Epithelial cell of proximal tubule (primary cell): ENCODE results near the gene BBLN. TPM values are rescaled to one million over a fixed set of nuclear protein-coding genes. Genes with fewer than 3 reads are reported as not detected.

Source experiments
- DNase-seq: peaks from one replicate; pipeline ENCODE4 v3.0.0-alpha.2; 2011; ENCODE audit warnings: low read depth
- H3K4me3 ChIP-seq: 2 replicates; pipeline ENCODE4 v1.5.1; 2011; ENCODE audit warnings: low read depth, mild to moderate bottlenecking, low read length
- total RNA-seq: library from RNA; depleted of rRNA; stranded (reverse); fragments of >200 nt; gene quantifications from 2 replicates; pipeline ENCODE4 v1.2.3, GENCODE V29; 2015
- TF ChIP-seq, protein P1 (sequence below): conservative IDR thresholded peaks from 2 replicates; pipeline ENCODE4 v1.5.1; 2012; ENCODE audit warnings: low read depth, mild to moderate bottlenecking, low read length

The BBLN gene
- total RNA-seq, 1 donor from 2014 or later, result 269 TPM

DNA sequence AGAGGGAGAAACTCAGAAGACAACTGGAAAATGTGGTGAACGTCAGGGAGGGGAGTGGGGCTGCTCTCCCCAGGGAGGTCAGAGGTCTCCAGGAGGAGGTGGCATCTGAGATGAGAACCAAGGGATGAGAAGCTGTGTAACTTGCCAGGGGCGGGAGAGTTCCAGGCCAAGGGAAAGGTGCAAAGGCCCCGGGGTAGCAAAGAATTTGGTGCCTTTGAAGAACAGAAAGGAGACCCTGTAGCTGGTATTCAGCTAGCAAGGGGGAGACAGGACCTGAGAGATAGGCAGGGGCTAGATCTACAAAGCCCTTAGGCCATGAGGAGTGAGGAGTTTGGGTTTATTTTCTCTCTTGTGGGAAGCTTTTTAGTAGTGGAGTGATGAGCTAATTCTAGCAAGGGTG lies 46.4 kb downstream of the BBLN start:
- TF ChIP-seq, protein P1, sequence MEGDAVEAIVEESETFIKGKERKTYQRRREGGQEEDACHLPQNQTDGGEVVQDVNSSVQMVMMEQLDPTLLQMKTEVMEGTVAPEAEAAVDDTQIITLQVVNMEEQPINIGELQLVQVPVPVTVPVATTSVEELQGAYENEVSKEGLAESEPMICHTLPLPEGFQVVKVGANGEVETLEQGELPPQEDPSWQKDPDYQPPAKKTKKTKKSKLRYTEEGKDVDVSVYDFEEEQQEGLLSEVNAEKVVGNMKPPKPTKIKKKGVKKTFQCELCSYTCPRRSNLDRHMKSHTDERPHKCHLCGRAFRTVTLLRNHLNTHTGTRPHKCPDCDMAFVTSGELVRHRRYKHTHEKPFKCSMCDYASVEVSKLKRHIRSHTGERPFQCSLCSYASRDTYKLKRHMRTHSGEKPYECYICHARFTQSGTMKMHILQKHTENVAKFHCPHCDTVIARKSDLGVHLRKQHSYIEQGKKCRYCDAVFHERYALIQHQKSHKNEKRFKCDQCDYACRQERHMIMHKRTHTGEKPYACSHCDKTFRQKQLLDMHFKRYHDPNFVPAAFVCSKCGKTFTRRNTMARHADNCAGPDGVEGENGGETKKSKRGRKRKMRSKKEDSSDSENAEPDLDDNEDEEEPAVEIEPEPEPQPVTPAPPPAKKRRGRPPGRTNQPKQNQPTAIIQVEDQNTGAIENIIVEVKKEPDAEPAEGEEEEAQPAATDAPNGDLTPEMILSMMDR, result no peak
- no peak for DNase-seq
- H3K4me3 ChIP-seq, result no peak overlapping the region

DNA sequence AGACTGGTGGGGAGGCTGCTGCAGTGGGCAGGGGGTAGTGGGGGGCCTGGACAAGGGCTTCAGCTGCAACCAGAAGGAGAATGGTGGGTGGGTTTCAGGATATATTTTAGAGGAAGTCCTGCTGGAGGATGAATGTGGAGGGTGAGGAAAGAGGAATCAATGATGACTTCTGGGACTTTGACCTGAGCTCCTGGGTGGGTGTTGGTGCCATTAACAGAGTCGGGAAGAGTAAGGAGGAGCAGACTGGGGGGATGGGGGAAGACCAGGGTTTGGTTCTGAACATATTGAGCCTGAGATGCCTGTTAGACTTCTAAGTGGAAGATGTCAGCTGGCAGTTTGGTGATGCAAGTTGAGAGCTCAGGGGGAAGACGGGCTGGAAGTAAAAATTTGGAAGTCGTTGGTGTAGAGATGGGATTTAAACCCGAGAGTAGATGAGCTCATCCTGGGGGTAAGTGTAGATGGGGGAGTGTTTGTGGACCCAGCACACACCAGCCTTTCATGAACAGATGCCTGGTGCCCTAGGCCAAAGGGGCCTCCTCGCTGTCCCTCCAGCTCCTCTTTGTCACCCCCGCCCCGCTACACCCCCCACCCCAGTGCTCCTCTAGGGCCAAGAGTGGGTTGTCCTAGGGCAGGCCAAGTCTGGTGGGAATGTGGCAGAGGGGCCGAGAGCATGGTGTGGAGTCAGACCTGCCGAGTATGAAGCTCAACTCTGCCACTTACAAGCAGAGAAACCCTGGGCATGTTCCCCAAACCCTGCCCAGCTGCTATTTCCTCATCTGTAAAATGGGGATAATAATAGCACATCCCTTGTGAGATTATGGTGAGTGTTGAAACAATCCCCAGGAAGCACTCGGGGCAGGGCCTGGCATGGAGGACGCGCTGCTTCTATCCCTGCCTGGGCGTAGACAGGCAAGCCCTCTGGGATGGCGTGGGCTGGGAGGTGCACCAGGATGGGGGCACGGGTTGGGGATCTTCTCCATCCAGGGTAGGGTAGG lies 47.1 kb downstream of the BBLN start:
- TF ChIP-seq, protein P1, result no peak
- DNase-seq, result no peak
- no peak overlapping the region for H3K4me3 ChIP-seq

DNA sequence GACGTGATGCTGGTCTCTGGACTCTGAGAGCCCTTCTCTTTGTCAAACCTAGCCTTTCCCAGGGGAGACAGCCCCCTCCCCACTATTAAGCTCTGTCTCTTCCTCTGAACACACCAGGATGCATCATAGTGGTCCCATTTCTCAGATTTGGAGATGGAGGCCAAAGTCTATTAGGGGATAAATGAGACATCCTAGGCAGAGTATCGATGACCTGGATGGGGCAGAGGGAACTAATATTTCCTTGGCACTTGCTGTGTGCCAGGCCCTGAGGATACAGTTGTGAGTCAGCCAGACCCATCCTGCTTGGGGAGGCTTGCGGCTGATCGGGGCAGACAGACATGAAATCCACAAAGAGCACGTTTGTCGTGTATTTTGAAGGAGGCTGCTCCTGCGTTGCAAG lies 48.3 kb downstream of the BBLN start:
- TF ChIP-seq, protein P1, result no peak
- no peak for DNase-seq

DNA sequence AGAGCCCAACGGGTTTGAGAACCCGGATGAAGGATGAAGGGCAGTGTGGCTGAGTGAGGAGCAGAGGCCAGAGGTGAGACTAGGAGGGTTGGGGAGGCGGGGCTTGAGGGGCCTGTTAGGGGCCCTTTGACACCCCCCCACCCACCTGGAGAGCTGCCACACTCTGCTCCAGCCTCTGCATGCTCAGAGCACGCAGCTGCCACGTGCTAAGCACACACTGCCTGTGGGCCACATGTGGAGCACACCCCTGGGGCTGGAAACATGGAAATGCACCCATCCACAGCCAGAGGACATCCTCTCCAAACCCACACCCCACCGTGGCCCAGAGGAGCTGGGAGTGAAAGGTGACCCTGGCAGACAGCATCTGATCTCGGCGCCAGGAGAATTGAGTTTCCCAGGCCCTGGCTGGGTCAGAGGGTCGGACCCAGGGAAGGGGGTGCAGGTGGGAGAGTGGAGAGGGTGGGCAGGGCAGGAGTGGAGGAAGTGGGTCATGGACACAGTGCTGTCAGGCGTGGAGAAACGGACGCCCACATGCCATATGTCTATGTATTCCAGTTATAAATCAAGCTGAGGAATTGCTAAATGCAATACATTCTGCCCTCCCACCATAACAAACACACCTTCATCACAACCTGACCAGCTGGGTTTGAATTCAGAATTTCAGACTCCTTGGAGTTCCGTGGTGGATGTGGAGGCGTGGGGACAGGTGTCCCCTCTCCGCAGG lies 49.0 kb downstream of the BBLN start:
- no peak for DNase-seq
- H3K4me3 ChIP-seq, result no peak overlapping the region
- TF ChIP-seq, protein P1, result no peak

More for the DNA sequence above, 48.3 kb downstream of the BBLN start:
- no peak overlapping the region for H3K4me3 ChIP-seq

DNA sequence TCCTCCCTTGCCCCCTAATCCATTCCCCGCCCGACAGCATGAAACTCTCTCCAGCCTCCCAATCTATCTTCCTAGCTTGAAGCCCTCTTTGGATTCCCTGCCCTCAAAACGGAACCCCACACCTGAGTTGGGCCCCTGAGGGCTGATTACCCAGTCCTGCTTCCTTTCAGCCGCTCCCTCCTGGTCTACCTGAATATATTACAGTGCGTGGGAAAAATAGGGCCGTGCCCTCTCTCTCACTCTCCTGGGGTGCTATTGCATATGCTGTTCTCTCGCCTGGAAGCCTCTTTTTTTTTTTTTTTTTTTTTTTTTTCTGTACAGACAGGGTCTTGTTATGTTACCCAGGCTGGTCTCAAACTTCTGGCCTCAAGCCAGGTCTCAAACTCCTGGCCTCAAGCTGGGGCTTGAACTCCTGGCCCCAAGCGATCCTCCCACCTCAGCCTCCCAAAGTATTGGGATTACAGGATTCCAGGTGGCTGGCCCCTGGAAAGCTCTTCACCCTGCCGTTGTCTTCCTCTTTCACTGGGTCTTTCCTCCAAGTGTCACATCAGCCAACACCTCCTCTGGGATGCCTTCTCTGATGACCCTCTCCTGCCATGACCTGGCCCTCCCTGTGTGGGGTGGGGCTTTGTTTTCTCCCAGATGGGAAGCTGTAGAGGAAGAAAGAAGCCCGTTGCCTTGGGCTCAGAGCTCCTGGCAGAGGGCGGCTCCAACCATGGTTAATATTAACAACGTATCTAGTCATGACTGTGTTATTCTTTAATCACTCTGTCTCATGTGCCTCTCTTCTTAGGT lies 51.3 kb downstream of the BBLN start:
- no peak overlapping the region for H3K4me3 ChIP-seq
- TF ChIP-seq, protein P1, result no peak
- peak; percentile 55 for DNase-seq

DNA sequence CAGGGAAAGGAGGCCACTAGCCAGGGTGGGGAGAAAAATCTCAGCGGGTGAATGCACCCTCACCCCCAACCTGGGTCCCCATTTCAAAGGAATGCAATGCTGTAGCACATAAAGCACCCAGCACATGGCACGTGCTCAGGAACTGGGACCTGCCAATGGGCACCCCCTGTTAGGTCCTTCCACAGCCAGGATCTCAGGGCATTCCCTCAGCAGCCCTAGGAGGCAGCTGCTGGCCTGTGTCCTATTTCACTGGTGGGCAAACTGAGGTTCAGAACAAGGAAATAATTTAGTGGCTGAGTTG lies 51.9 kb downstream of the BBLN start:
- H3K4me3 ChIP-seq, result no peak overlapping the region
- TF ChIP-seq, protein P1, result no peak
- no peak for DNase-seq

Other genes starting within 250 kb of the BBLN start
- 27.4 and 28.2 TPM in 2 replicates for gene ST6GALNAC4, start 243.2 kb upstream of the BBLN start, total RNA-seq
- gene PIP5KL1, start 229.5 kb upstream of the BBLN start, total RNA-seq, result 0.87 and 6.9 TPM in 2 replicates
- gene DPM2, start 222.4 kb upstream of the BBLN start, total RNA-seq, result 26.2 and 26.5 TPM in 2 replicates
- 3.9 and 5.0 TPM in 2 replicates for gene EEIG1, start 179.3 kb upstream of the BBLN start, total RNA-seq
- 7.0 and 9.0 TPM in 2 replicates for gene NAIF1, start 92.9 kb upstream of the BBLN start, total RNA-seq
- 7.3 and 12.2 TPM in 2 replicates for gene SLC25A25, start 92.0 kb upstream of the BBLN start, total RNA-seq
- gene PTGES2, start 32.5 kb upstream of the BBLN start, total RNA-seq, result 58.5 and 91.0 TPM in 2 replicates
- gene LCN2, start 10.8 kb upstream of the BBLN start, total RNA-seq, result 45.7 and 106 TPM in 2 replicates
- 56.7 and 76.7 TPM in 2 replicates for gene CIZ1, start 31.3 kb downstream of the BBLN start, total RNA-seq
- 2.6 and 16.7 TPM in 2 replicates for gene DNM1, start 43.1 kb downstream of the BBLN start, total RNA-seq
- 35.9 and 41.3 TPM in 2 replicates for gene GOLGA2, start 115.7 kb downstream of the BBLN start, total RNA-seq
- gene SWI5, start 116.0 kb downstream of the BBLN start, total RNA-seq, result 25.3 and 37.4 TPM in 2 replicates
- gene TRUB2, start 162.2 kb downstream of the BBLN start, total RNA-seq, result 14.1 and 20.0 TPM in 2 replicates
- gene COQ4, start 162.6 kb downstream of the BBLN start, total RNA-seq, result 54.2 and 68.8 TPM in 2 replicates
- 27.7 and 45.4 TPM in 2 replicates for gene SLC27A4, start 180.3 kb downstream of the BBLN start, total RNA-seq
- 39.4 and 52.1 TPM in 2 replicates for gene URM1, start 211.1 kb downstream of the BBLN start, total RNA-seq